Measurements from ENCODE around the gene SLC25A11. TPM values are rescaled to one million over a fixed set of nuclear protein-coding genes. Genes with fewer than 3 reads are reported as not detected.

SLC25A11 gene
- total RNA-seq, 2 experiments from 2014 or later, result 91.7 to 92.9 TPM

DNA sequence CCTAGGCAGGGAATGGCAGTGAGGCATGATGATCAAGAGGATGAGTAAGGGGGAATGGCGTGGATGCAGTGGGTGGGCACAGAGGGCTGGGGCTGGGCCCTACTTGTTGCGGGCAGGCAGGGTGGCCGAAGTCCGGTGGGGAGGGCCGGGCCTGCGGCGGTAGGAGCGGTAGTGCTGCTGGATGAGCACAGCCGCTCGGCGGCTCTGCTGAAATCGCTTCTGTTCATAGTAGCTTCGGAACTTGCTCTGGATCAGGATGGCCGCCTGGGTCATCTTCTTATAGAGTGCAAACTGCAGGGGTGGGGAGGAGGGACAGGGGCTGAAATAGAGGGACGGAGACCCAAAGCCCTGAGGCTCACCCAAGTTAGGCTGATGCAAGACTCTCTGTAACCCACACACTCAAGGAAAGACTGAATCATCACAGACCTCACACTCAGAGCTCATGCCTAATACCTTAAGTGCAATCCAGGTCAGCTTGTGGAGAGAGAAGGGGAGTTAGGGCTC is 29.3 kb upstream of the SLC25A11 start:
- ChIA-PET CTCF (interaction anchor here (0.9 to 4.1 kb wide), 5 partner anchors 21 to 93 kb away, joined by 3 to 21 read pairs (median 5); partner anchors contain the start of genes PFN1, RNF167 and SLC25A11), POLR2A (interaction anchor here (0.6 to 7.4 kb wide), 7 partner anchors 11 to 827 kb away, joined by 3 to 214 read pairs (median 4); partner anchors contain the start of genes CAMTA2, ENO3, PFN1 and RNF167)

DNA sequence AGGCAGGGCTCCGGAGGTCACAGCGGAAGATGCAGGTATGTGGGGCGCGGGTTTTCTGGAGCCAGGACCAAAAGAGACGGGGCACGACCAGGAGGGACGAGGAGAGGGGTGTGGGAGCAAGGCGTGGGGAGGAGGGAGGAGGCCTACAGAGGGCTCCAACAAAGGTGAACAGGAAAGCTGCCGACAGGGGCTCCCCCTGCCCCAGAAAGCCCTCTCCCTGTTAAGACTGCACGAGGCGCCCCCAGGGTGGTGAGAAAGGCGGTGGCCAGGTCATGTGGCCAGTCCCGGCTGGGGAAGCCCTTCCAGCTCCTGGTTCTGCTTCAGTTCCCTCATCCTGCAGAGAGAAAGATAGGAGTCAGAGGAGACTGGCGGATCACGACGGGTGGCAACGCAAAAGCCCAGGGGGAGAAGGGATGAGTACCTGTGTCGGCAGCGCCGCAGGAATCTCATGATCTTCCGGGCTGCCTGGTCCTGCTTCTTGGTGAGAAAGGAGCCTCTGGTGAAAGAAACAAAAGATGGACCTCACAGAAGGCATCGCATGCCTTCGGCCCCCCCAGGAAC is 28.7 kb upstream of the SLC25A11 start:
- ChIA-PET CTCF (interaction anchor here (0.9 to 4.1 kb wide), 7 partner anchors 12 to 94 kb away, joined by 3 to 21 read pairs (median 5); partner anchors contain the start of genes CAMTA2, PFN1, RNF167 and SLC25A11), POLR2A (interaction anchor here (0.6 to 7.4 kb wide), 7 partner anchors 11 to 62 kb away, joined by 3 to 214 read pairs (median 5); partner anchors contain the start of genes CAMTA2, ENO3, PFN1 and RNF167)

DNA sequence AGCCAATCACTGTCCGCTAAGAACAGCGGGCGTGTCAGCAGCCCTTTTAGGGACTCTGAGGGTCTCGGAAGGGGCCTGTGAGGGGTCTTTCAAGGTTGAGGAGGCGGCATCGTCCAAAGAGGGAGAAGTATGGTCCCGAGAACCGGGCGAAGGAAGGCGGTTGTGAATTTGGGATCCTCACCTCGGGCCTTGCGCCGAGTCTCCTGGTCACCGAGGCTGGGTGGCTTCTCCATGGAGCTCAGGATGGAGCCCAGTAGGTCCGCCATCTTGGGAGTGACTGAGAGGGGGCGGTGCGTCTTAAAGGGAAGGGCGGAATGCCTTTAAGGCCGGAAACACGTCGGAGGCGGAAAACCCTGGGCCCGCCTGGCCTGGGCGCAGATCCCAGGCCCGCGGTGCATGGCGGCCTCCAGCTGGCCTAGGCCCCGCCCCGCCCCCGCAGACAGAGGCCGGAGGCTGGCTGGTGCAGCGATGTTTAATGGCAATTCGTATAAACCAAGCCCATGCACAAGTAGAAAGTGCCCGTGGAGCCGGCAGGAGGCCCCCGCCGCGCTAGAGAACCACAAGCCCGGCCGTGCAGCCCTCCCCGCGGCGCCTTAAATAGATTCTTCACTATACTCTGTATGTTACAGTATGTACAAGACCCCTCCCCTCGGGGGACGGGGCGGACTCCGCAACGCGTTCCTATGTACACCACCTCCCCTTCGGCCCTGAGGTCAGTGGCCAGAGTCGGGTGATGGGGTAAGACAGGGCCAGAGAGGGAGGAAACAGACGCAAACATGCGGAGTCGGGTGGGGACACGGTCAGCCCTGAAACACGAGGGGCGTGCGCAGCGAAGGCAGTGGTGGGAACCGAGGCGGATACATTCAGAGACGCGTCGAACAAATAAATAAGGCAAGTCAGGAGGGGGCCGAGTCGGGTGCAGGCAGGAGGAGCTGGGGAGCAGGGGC is 28.0 kb upstream of the SLC25A11 start, which contains the start of gene SPAG7:
SPAG7 (minus strand) TSS at position 279 of the 947 bp plus-strand sequence; CDS start at position 266, 13 bp downstream.
- CTCF ChIA-PET, result interaction anchor here (0.7 to 4.1 kb wide), 10 partner anchors 13 to 95 kb away, joined by 3 to 21 read pairs (median 4); partner anchors contain the start of genes C17orf107, CAMTA2, ENO3 and PFN1
- POLR2A ChIA-PET, result interaction anchor here (0.5 to 7.4 kb wide), 12 partner anchors 10 to 406 kb away, joined by 3 to 214 read pairs (median 4); partner anchors contain the start of genes ARRB2, CAMTA2, ENO3 and PFN1

DNA sequence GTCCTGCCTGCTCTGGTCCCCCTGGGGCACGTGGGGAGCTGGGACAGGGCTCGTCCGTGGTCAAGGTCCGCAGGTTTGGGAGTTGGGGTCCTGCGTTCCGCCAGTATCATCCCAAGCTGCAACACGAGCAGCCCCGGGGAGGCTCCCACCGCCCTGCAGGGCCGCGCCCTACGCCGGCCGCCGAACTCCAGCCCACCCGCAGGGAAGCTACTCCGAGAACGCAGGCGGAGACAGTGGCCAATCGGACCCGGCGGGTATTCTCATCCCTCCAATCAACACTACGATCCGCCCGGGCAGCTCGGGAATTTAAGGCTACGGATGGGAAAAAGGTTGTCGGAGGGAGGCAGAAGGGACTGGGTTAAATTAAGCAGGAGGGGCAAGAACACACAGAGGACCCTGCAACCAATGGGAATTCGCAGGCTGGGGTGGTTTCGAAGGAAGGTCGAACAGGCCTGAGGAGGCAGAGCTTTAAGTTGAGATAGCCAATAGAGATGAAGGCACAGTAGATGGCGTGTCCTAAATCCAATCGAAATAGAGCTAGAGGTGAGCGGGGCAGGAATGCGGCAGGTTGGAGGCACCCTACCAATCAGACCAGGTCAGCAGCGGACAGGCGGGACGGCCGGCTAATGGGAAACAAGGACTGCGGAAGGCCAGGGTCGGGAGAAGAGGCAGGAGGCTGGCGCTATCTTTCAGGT is 27.1 kb upstream of the SLC25A11 start:
- ChIA-PET POLR2A (interaction anchor here (0.5 to 7.4 kb wide), 10 partner anchors 9 to 405 kb away, joined by 3 to 214 read pairs (median 4); partner anchors contain the start of genes ARRB2, CAMTA2, ENO3 and PFN1), CTCF (interaction anchor here (0.6 to 4.1 kb wide), 11 partner anchors 11 to 95 kb away, joined by 3 to 21 read pairs (median 4); partner anchors contain the start of genes C17orf107, ENO3, PFN1 and RNF167)

DNA sequence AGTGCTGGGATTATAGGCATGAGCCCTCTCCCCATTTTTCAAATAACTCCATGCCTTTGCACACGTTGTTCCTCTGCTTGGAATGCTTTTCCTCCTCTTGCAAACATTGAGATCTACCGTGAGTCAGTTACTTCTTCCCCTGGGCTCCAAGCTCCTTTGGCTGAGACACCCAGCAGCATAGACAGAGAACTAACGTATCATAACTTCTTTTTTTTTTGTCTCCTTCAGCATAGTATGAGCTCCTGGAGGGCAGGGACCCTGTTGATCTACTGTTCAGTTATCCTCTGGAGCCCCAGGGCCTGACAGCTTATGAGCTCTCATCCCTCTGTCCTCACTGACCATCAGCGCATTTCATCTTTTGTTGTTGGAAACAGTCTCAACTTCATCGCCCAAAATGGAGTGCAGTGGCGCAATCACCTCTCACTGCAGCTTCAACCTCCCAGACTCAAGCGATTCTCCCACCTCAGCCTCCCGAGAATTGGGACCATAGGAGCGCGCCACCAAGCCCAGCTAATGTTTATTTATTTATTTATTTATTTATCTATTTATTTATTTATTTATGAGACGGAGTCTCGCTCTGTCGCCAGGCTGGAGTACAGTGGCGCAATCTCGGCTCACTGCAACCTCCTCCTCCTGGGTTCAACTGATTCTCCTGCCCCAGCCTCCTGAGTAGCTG is 25.6 kb upstream of the SLC25A11 start:
- ChIA-PET POLR2A (interaction anchor here (7.4 kb wide), 1 partner anchor 16 kb away, joined by 214 read pairs; the partner anchor contains the start of genes ENO3 and PFN1), CTCF (interaction anchor here (1.2 to 4.1 kb wide), 3 partner anchors 10 to 17 kb away, joined by 4 to 21 read pairs (median 6); partner anchors contain the start of gene PFN1)

DNA sequence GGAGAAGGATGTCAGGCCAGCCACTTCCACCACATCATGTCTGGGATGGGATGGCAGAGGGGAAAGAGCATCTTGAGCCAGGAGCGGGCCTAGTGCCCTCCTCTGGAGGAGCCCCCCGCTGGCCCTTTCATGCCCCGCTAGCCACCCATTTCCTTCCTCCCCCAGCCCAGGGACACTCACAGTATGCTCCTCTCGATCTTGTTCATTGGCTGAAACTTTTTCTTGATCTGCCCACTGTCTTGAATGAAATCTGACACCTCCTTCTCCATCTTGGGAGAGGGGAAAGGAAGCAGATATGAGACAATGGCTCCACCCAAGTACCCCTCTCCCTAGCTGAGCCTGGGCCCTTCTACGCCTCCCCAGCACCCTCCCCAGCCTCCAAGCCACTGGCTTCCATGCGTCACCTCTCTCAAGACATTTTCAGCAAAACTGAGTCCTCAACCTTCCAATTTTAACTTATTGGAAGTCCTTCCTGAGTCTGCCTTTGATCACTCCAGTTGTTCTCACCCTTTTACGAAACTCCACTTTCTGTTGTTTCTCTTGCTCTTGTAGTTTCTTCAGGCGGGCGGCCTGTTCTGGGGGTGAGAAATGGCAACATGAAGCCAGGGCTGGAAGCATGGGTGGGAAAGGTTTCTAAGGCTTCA is 20.6 kb upstream of the SLC25A11 start:
- ChIA-PET POLR2A (no interaction called here), CTCF (interaction anchor here (1.2 kb wide), 1 partner anchor 51 kb away, joined by 3 read pairs; no protein-coding TSS in a partner anchor)

DNA sequence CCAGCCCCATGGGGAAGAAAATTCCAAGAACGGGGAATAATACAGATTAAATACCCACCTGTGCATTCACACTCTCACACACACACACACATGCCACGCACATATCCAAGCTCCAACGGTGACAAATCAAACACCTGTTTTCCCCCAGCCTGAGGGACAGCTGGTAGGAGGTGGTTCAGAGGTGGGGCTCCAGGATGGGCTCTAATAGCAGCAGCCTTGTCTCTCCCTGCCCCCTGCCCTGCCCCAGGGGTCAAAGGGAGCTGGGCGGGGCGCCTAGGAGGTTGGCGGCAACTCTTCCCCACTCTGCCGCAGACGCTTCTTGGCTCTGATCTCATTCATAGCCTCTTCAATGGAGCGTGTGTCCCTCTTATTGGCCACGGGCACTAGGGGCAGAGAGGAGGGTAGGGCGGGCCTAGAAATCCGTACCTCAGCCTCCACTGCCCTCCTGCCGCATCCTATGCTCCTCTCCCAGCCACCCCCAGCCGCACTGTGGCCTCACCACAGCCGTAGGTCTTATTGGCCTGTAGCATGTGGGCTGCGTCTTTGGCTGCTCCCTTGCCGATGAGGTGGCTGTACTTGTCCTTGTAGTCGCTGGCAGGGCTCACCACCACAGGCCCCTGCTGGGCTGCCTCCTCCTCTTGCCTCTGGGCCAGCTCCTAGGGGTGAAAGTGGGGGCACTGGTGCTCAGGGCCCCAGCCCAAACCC is 19.6 kb upstream of the SLC25A11 start:
- CTCF ChIA-PET, result interaction anchor here (1.2 kb wide), 1 partner anchor 50 kb away, joined by 3 read pairs; no protein-coding TSS in a partner anchor

DNA sequence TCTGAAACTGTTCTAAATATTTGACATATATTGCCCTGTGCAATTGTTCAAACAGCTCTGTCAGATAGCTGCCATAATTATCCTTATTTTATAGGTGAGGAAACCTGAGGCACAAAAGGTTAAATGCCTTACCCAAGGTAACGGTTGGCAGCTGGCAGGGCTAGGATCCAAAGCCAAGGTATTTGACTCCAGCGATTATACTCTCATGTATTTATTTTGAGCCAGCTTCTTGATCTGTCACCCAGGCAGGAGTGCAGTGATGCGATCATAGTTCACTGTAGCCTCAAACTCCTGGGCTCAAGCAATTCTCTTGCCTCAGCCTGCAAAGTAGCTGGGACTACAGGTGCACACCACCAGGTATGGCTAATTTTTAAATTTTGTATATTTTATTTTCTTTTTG is 18.3 kb upstream of the SLC25A11 start:
- ChIA-PET CTCF (interaction anchor here (1.7 kb wide), 1 partner anchor 27 kb away, joined by 4 read pairs; no protein-coding TSS in a partner anchor), POLR2A (interaction anchor here (0.9 kb wide), 1 partner anchor 9 kb away, joined by 3 read pairs; the partner anchor contains the start of gene SPAG7)

More for the DNA sequence above, 19.6 kb upstream of the SLC25A11 start:
- POLR2A ChIA-PET, result no interaction called here

DNA sequence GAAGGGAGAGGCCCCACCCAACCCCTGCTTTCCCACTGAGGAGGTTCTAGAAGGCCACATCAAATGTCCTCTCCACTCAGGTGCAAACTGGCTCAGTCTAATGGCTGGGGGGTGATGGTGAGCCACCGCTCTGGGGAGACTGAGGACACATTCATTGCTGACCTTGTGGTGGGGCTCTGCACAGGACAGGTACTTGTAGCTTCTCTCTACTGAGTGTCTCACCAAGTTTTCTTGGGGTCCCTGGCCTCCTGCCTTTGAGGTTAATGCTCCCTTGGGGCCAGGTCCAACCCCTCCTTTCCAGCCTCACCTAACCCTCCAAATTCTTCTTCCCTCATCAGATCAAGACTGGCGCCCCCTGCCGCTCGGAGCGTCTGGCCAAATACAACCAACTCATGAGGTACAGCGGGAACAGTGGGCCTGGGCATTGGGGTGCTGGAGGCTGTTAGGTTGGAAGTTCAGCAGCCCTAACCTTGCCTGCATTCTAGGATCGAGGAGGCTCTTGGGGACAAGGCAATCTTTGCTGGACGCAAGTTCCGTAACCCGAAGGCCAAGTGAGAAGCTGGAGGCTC is 16.7 kb upstream of the SLC25A11 start:
- POLR2A ChIA-PET, result no interaction called here
- CTCF ChIA-PET, result interaction anchor here (1.7 to 1.9 kb wide), 2 partner anchors 10 to 29 kb away, joined by 4 to 6 read pairs; no protein-coding TSS in a partner anchor

DNA sequence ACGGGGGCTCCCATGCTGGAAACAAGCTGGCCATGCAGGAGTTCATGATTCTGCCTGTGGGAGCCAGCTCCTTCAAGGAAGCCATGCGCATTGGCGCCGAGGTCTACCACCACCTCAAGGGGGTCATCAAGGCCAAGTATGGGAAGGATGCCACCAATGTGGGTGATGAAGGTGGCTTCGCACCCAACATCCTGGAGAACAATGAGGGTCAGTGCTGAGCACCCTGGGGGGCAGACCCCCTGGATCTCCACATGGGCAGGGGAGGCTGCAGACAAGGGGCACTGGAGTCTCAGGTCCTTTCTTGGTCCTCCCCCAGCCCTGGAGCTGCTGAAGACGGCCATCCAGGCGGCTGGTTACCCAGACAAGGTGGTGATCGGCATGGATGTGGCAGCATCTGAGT is 15.2 kb upstream of the SLC25A11 start:
- CTCF ChIA-PET, result interaction anchor here (1.9 kb wide), 1 partner anchor 11 kb away, joined by 6 read pairs; no protein-coding TSS in a partner anchor
- POLR2A ChIA-PET, result interaction anchor here (0.6 to 13.5 kb wide), 2 partner anchors 10 to 13 kb away, joined by 4 to 214 read pairs; partner anchors contain the start of gene SPAG7

DNA sequence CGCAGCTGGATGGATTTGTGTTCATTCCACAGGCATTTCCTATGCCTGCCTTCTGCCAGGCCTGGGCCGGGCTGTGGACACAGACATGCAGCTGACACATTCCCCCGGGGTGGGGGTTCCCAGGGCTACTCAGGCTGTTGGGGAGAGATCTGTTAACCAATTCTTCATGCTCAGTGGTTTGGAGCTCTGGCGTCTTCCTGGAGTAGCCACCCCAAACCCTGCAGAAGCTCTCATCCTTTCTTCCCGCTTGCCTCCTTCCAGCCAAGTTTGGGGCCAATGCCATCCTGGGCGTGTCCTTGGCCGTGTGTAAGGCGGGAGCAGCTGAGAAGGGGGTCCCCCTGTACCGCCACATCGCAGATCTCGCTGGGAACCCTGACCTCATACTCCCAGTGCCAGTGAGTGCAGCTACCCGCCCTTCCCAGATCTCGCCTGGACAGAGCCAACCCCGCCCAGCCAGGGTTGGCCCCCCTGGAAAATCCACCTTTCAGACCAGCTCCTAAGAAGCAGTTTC is 13.7 kb upstream of the SLC25A11 start:
- POLR2A ChIA-PET, result interaction anchor here (0.6 to 13.5 kb wide), 3 partner anchors 8 to 92 kb away, joined by 3 to 214 read pairs (median 5); partner anchors contain the start of gene SPAG7
- CTCF ChIA-PET, result interaction anchor here (1.0 kb wide), 1 partner anchor 13 kb away, joined by 3 read pairs; no protein-coding TSS in a partner anchor

DNA sequence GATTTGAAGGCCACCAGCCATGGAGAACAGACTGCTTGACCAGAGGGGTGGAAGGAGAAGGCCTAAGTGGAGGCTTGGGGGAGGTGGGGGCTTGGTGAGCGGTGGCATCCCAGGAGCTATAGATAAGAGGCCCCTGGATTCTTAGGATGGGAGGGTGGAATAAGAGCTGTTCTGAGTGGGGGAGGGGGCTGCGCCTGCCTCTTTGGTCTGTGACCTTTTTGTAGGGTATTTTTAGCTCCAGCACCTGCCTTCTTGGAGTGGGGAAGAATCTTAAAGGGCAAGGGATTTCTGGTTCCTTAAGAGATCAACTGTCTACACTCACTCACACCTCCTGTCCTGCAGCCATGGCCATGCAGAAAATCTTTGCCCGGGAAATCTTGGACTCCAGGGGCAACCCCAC is 11.6 kb upstream of the SLC25A11 start:
- POLR2A ChIA-PET, result interaction anchor here (1.3 to 13.5 kb wide), 2 partner anchors 10 to 17 kb away, joined by 4 to 214 read pairs; partner anchors contain the start of gene SPAG7
- CTCF ChIA-PET, result no interaction called here

DNA sequence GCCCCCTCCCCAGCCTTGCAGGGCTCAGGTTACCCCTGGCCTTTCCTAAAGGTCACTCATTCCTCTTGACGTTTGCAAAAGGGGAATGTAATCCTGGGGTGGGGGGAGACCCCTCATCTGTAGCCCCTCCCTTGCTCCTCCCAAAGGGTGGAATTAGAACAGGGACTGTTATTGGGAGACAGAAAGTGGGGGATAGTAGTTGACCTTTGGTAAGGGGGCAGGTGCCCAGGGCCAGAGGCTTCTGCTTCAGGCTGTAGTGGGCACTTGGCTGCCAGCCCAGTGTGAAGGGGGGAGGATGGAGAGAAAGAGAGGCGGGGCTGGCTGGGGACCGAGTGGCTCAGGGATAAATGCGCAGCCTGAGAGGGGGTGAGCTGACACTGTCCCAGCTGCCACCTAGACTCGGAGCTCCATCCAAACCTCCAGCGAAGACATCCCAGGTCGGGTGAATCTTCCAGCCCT is 10.9 kb upstream of the SLC25A11 start, which contains the start of gene ENO3:
ENO3 (plus strand) TSS at position 374 of the 459 bp plus-strand sequence. CDS start 711 bp downstream, outside the sequence.
- POLR2A ChIA-PET, result interaction anchor here (0.6 to 13.5 kb wide), 4 partner anchors 11 to 50 kb away, joined by 4 to 214 read pairs (median 16); partner anchors contain the start of genes RNF167, SLC25A11 and SPAG7

DNA sequence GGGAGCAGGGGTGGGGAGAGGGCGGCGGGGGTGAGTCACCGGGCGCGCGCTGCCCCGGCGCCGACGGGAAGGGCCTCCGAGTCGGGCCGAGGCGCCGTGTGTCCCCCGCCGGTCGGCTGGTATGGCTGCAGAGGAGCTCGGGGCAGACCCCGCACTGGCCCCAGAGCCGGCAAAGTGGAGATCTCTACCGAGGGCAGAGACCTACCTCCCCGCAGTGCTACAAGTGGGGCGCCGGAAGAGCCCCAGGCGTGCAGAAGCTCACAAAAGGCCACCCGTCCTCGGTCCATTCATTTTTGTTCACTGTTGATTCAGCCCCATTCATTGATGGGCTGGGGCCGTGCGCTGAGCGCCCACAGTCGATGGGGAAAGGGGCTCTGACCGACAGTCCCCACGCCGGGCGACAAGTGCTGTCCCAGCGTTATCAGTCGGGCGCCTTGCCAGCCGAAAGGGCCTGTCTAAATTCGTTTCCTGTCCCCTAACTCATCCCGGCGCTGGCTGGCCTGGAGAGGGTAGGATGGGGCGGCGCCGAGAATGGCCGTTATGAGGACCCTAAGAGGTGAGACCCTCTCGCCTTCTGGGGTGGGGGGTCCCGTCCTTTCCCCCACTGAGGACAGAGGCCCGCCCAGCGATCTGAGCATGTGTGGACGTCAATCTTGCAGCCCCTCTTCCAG is 10.4 kb upstream of the SLC25A11 start:
- ChIA-PET POLR2A (interaction anchor here (0.6 to 13.5 kb wide), 4 partner anchors 10 to 50 kb away, joined by 4 to 214 read pairs (median 16); partner anchors contain the start of genes RNF167, SLC25A11 and SPAG7), CTCF (interaction anchor here (0.7 to 1.4 kb wide), 3 partner anchors 10 to 17 kb away, joined by 3 to 4 read pairs (median 4); partner anchors contain the start of genes RNF167, SLC25A11 and SPAG7)

More for the DNA sequence above, 10.9 kb upstream of the SLC25A11 start, which contains the start of gene ENO3:
- CTCF ChIA-PET, result interaction anchor here (0.7 to 1.4 kb wide), 3 partner anchors 10 to 17 kb away, joined by 3 to 4 read pairs (median 4); partner anchors contain the start of genes RNF167, SLC25A11 and SPAG7
